Upper lobe of left lung (tissue), 4 donors: ENCODE results near the gene TAF4.

Experiments used
- EP300 ChIP-seq, 4 donors: sonication (generic); formaldehyde crosslinking; IDR thresholded peaks; one replicate each; pipeline ENCODE4 v1.5.1; 2017; ENCODE audit warnings: antibody characterized with exemption in 4 of 4, control low read depth in 2 of 4
- POLR2A ChIP-seq, 4 donors: fragments of 450-650 bp; IDR thresholded peaks; one replicate each; pipeline ENCODE4 v1.5.1; 2016 to 2017; ENCODE audit warnings: antibody characterized with exemption in 4 of 4, mild to moderate bottlenecking in 2 of 4
- POLR2AphosphoS5 ChIP-seq, 2 donors: sonication (generic); formaldehyde crosslinking; IDR thresholded peaks; one replicate each; pipeline ENCODE4 v1.5.1; 2017; ENCODE audit warnings: antibody characterized with exemption in 2 of 2
- TF ChIP-seq, protein P1 (sequence below), 6 experiments: fragments of 450-650 bp in 4 of 6; fragments of 200-600 bp in 2 of 6; sonication (generic) in 2 of 6; IDR thresholded peaks; one replicate each; pipeline ENCODE4 v1.5.1; 2016 to 2019; ENCODE audit warnings: antibody characterized with exemption in 6 of 6

DNA sequence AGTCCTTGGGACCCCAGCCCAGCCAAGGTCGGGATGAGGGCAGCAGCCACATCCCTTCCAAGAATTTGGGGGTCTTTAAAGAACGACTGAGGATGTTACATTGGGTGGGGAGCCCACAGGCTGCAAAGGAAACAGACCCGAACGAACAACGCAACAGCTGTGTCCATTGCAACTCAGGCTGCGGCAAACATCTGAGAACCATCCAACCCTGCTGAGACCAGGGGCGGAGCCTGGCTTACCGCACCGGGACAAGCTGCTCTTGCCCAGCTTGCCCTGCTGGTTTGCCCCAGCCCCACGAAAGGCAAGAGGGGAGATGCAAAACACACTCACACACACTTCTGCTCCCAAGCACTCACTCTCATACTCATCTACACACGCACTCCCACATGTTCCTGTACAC is 21.5 kb upstream of the TAF4 start:
- TF ChIP-seq, protein P1, sequence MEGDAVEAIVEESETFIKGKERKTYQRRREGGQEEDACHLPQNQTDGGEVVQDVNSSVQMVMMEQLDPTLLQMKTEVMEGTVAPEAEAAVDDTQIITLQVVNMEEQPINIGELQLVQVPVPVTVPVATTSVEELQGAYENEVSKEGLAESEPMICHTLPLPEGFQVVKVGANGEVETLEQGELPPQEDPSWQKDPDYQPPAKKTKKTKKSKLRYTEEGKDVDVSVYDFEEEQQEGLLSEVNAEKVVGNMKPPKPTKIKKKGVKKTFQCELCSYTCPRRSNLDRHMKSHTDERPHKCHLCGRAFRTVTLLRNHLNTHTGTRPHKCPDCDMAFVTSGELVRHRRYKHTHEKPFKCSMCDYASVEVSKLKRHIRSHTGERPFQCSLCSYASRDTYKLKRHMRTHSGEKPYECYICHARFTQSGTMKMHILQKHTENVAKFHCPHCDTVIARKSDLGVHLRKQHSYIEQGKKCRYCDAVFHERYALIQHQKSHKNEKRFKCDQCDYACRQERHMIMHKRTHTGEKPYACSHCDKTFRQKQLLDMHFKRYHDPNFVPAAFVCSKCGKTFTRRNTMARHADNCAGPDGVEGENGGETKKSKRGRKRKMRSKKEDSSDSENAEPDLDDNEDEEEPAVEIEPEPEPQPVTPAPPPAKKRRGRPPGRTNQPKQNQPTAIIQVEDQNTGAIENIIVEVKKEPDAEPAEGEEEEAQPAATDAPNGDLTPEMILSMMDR (IDR thresholded peaks at IDR 0.05) = no peak
- TF ChIP-seq POLR2A (IDR thresholded peaks at IDR 0.05) (no peak), EP300 (IDR thresholded peaks at IDR 0.05) (no peak), POLR2AphosphoS5 (IDR thresholded peaks at IDR 0.05) (no peak)
